HepG2 (cell line): ENCODE data around the gene DAAM2. TPM values are rescaled to one million over a fixed set of nuclear protein-coding genes. Genes with fewer than 3 reads are reported as not detected.

ENCODE experiments used
- ATAC-seq: fragments of 200-7000 bp; cut with Tn5 transposase; 3 replicates; pipeline ENCODE4 v1.9.1; 2020; ENCODE audit warnings: mild to moderate bottlenecking, moderate library complexity
- BruUV-seq: library from RNA; stranded (reverse); fragments of 400-500 nt; replicated peaks from 2 replicates; lab custom pipeline; 2021; lab: Mats Ljungman, UMichigan
- CTCF ChIA-PET: fragments of 300-600 bp; formaldehyde crosslinking; extraction: SDS; loops from one replicate; lab custom pipeline; 2021; ENCODE audit warnings: low total read pairs, inconsistent platforms, low intra/inter-chr PET ratio; lab: Yijun Ruan, JAX
- POLR2A ChIA-PET: fragments of 350-600 bp; sonication (Branson Sonifier 250); formaldehyde crosslinking; loops from one replicate; lab custom pipeline; 2020; ENCODE audit warnings: antibody characterized with exemption, inconsistent platforms; lab: Yijun Ruan, JAX
- DNase-seq: peaks from one replicate; pipeline ENCODE4 v3.0.0-alpha.2; 2015; ENCODE audit warnings: low spot score
- FAIRE-seq: peaks from 3 replicates; lab custom pipeline; 2011; peaks lifted over from hg19 to GRCh38; lab: Jason Lieb, UNC
- H2AFZ ChIP-seq: one replicate; pipeline ENCODE4 v1.6.1; 2011; ENCODE audit warnings: low read length, inconsistent platforms
- H3K27ac ChIP-seq: fragments of 300-600 bp; 3 replicates; pipeline ENCODE4 v1.8.0; 2011; ENCODE audit warnings: mixed run types, mild to moderate bottlenecking, mixed read lengths, low read length, inconsistent platforms; ENCODE audit not compliant: insufficient read depth; ENCODE audit errors: extremely low read length
- H3K27me3 ChIP-seq, 2 experiments: fragments of 200-600 bp in 1 of 2; 2 replicates in 1 of 2; 3 replicates in 1 of 2; pipeline versions ENCODE4 v1.6.0 to v1.8.0; 2011; ENCODE audit warnings: low read length in 2 of 2, mild to moderate bottlenecking in 2 of 2, moderate library complexity in 2 of 2, inconsistent platforms in 1 of 2; ENCODE audit not compliant: insufficient read depth in 2 of 2, control insufficient read depth in 1 of 2
- H3K36me3 ChIP-seq, 2 experiments: fragments of 200-600 bp in 1 of 2; replicated peaks in 1 of 2; 2 replicates in 1 of 2; 3 replicates in 1 of 2; pipeline versions ENCODE4 v1.5.1 to v1.8.0; 2011; ENCODE audit warnings: low read length in 2 of 2, inconsistent platforms in 1 of 2; ENCODE audit not compliant: insufficient read depth in 2 of 2, control insufficient read depth in 1 of 2
- H3K4me1 ChIP-seq: 2 replicates; pipeline ENCODE4 v1.5.1; 2012; ENCODE audit warnings: low read length, inconsistent platforms; ENCODE audit not compliant: insufficient read depth
- H3K4me2 ChIP-seq: 2 replicates; pipeline ENCODE4 v1.6.0; 2011; ENCODE audit warnings: low read depth, low read length, inconsistent platforms
- H3K4me3 ChIP-seq, 3 experiments: fragments of 200-600 bp in 1 of 3; sonication (generic), shearing (Covaris generic) in 1 of 3; replicated peaks in 1 of 3; 2 replicates each; pipeline ENCODE4 v1.5.1; 2011 to 2016; ENCODE audit warnings: low read length in 3 of 3, inconsistent platforms in 2 of 3, low read depth in 2 of 3, mild to moderate bottlenecking in 2 of 3, control low read depth in 1 of 3, mixed read lengths in 1 of 3; ENCODE audit not compliant: insufficient read depth in 1 of 3
- H3K79me2 ChIP-seq: one replicate; pipeline ENCODE4 v1.6.1; 2011; ENCODE audit warnings: low read length, inconsistent platforms; ENCODE audit not compliant: insufficient read depth
- H3K9ac ChIP-seq: 2 replicates; pipeline ENCODE4 v1.6.0; 2011; ENCODE audit warnings: mild to moderate bottlenecking, low read depth, low read length, inconsistent platforms; ENCODE audit not compliant: insufficient read depth
- H3K9me3 ChIP-seq: 2 replicates; pipeline ENCODE4 v1.5.1; 2012; ENCODE audit warnings: mild to moderate bottlenecking, low read length
- H4K20me1 ChIP-seq: 2 replicates; pipeline ENCODE4 v1.6.0; 2011; ENCODE audit warnings: inconsistent platforms, mild to moderate bottlenecking, low read length, moderate library complexity; ENCODE audit not compliant: insufficient read depth
- HBP1 ChIP-seq: IDR thresholded peaks from 2 replicates; pipeline ENCODE4 v1.6.1; 2016; ENCODE audit warnings: low read depth, control low read depth
- NBN ChIP-seq: fragments of 450-650 bp; conservative IDR thresholded peaks from 2 replicates; pipeline ENCODE4 v1.6.1; 2017
- SKI ChIP-seq: fragments of 450-650 bp; IDR thresholded peaks from one replicate; pipeline ENCODE4 v1.6.1; 2018; ENCODE audit warnings: mild to moderate bottlenecking; ENCODE audit not compliant: partially characterized antibody
- THAP9 ChIP-seq: sonication (generic); formaldehyde crosslinking; IDR thresholded peaks from 2 replicates; pipeline ENCODE4; 2020; ENCODE audit warnings: missing genetic modification reagents, mild to moderate bottlenecking, borderline replicate concordance
- ZFP36L1 ChIP-seq: sonication (generic); formaldehyde crosslinking; IDR thresholded peaks from 2 replicates; pipeline ENCODE4 v1.8.0; 2022; ENCODE audit warnings: mild to moderate bottlenecking, missing genetic modification reagents, moderate library complexity
- ZFX ChIP-seq: sonication (generic); formaldehyde crosslinking; IDR thresholded peaks from 2 replicates; pipeline ENCODE4 v1.4.0; 2020; ENCODE audit warnings: mild to moderate bottlenecking, low read depth, missing genetic modification reagents, moderate library complexity
- ZNF446 ChIP-seq: sonication (generic); formaldehyde crosslinking; IDR thresholded peaks from 2 replicates; pipeline ENCODE4 v1.5.0; 2020; ENCODE audit warnings: mild to moderate bottlenecking, missing genetic modification reagents
- WGBS: methylation state at CpG from one replicate; pipeline ENCODE4 v1.1.6; 2017; ENCODE audit warnings: low lambda C conversion rate; 5-methylcytosine and 5-hydroxymethylcytosine counted together
- in situ Hi-C: cut with HindIII; loops from 2 replicates; pipeline ENCODE4 v1.10.0; 2017; ENCODE audit warnings: low pct_unique_long_range_greater_than_20kb; ENCODE audit not compliant: extremely low pct_ligation_motif_present
- intact Hi-C: fragments of 100-400 bp; cut with micrococcal nuclease; formaldehyde crosslinking; loops from one replicate; pipeline ENCODE4 v1.10.0; 2022; ENCODE audit not compliant: unreplicated experiment
- polyA plus RNA-seq, 8 experiments: library from polyadenylated mRNA; depleted of rRNA in 3 of 8; stranded (reverse) in 7 of 8; unstranded in 1 of 8; fragments of >200 nt; fragmentation: Illumina TruSeq in 4 of 8; extraction: Trizol in 4 of 8; gene quantifications; 2 replicates each; pipeline versions ENCODE4 v1.2.1 to v1.2.3, GENCODE V29; 2011 to 2016; ENCODE audit warnings: low read depth in 4 of 8, missing spikeins in 1 of 8, mixed read lengths in 1 of 8; ENCODE audit not compliant: insufficient read depth in 1 of 8
- total RNA-seq, 5 experiments: library from RNA; depleted of rRNA; stranded (reverse); fragments of >200 nt; fragmentation: Illumina TruSeq; extraction: Trizol; gene quantifications; 2 replicates each; pipeline ENCODE4 v1.2.3, GENCODE V29; 2016; ENCODE audit warnings: low read depth in 1 of 5

Gene DAAM2
- total and polyA plus RNA-seq, 2 of the 13 experiments (the other 11 are each of a cell fraction or from before 2014, with no cell fraction given): 0.01 TPM; not detected in 1

GRCh38 chr6:39834866-39835265, 42.7 kb downstream of the DAAM2 start (continued):
- TF ChIP-seq SKI: no peak
- no peak for TF ChIP-seq ZFP36L1 (CRISPR knock-in tag)
- no peak for TF ChIP-seq ZNF446 (CRISPR knock-in tag)

GRCh38 chr6:39835821-39836295, 43.7 kb downstream of the DAAM2 start:
- in situ Hi-C loops: no loop called here
- H3K9me3 ChIP-seq: no peaks in the 10 kb centered on the region
- CTCF ChIA-PET: no interaction called here

More at GRCh38 chr6:39835821-39836295, 43.7 kb downstream of the DAAM2 start:
- POLR2A ChIA-PET: no interaction called here
- no peak for ATAC-seq
- Histone ChIP-seq H2AFZ (no peak overlapping the region), H4K20me1 (no peaks in the 10 kb centered on the region), H3K9ac (no peak overlapping the region), H3K4me1 (no peaks in the 10 kb centered on the region), H3K36me3 (no peaks in the 10 kb centered on the region), H3K4me3 (no peak overlapping the region), H3K27ac (no peak overlapping the region), H3K79me2 (no peaks in the 10 kb centered on the region), H3K4me2 (no peak overlapping the region), H3K27me3 (no peaks in the 10 kb centered on the region)
- no peak for TF ChIP-seq ZFX
- TF ChIP-seq THAP9 (CRISPR knock-in tag): no peak
- no peak for TF ChIP-seq NBN
- no peak for TF ChIP-seq HBP1 (CRISPR knock-in tag)
- no peak for DNase-seq
- intact Hi-C loops: no loop called here
- 22% methylated on average over 2 of the region's 2 CpGs for WGBS
- no TSS peak for BruUV-seq
- no peak for FAIRE-seq
